Small intestine (tissue), 7 donors: ENCODE measurements around the gene ATXN2. TPM values are rescaled to one million over a fixed set of nuclear protein-coding genes. Genes with fewer than 3 reads are reported as not detected.
"Not testable (repeated sequence)": the region's sequence is repeated elsewhere in the genome, so short reads cannot be mapped to it uniquely, and the experiment has no call there.

ENCODE experiments used
- DNase-seq, 2 donors: peaks; one replicate each; pipeline versions ENCODE4 v3.0.0 to v3.0.0-alpha.2; 2013
- FAIRE-seq: peaks from 2 replicates; lab custom pipeline; 2012; peaks lifted over from hg19 to GRCh38; lab: Jason Lieb, UNC
- H3K27ac ChIP-seq, 3 donors: one replicate each; pipeline ENCODE4 v1.5.1; 2013; ENCODE audit warnings: low read length in 2 of 3, mild to moderate bottlenecking in 2 of 3, control low read depth in 1 of 3, inconsistent platforms in 1 of 3, low read depth in 1 of 3, moderate library complexity in 1 of 3
- H3K27me3 ChIP-seq, 3 donors: one replicate each; pipeline ENCODE4 v1.6.1; 2013; ENCODE audit warnings: low read length in 3 of 3, inconsistent platforms in 1 of 3; ENCODE audit not compliant: control insufficient read depth in 3 of 3, insufficient read depth in 3 of 3
- H3K36me3 ChIP-seq, 3 donors: one replicate each; pipeline ENCODE4 v1.6.1; 2013; ENCODE audit warnings: low read length in 3 of 3, inconsistent platforms in 1 of 3, low read depth in 1 of 3, mild to moderate bottlenecking in 1 of 3, moderate library complexity in 1 of 3; ENCODE audit not compliant: control insufficient read depth in 3 of 3, insufficient read depth in 2 of 3
- H3K4me1 ChIP-seq, 3 donors: one replicate each; pipeline ENCODE4 v1.6.1; 2013; ENCODE audit warnings: low read length in 2 of 3, inconsistent platforms in 1 of 3, low read depth in 1 of 3, mild to moderate bottlenecking in 1 of 3, moderate library complexity in 1 of 3; ENCODE audit not compliant: control insufficient read depth in 3 of 3, insufficient read depth in 2 of 3
- H3K4me3 ChIP-seq, 3 donors: one replicate each; pipeline ENCODE4 v1.5.1; 2013; ENCODE audit warnings: low read length in 3 of 3, control low read depth in 1 of 3, inconsistent platforms in 1 of 3, low read depth in 1 of 3, mild to moderate bottlenecking in 1 of 3, moderate library complexity in 1 of 3
- H3K9me3 ChIP-seq, 2 donors: one replicate each; pipeline ENCODE4 v1.6.1; 2013; ENCODE audit warnings: low read depth in 1 of 2, low read length in 1 of 2; ENCODE audit not compliant: control insufficient read depth in 2 of 2, insufficient read depth in 1 of 2
- WGBS, 3 donors: extraction: QIAGEN DNeasy Blood & Tissue Kit; methylation state at CpG; one replicate each; pipeline ENCODE4 v1.1.7; 2013; 5-methylcytosine and 5-hydroxymethylcytosine counted together
- polyA plus RNA-seq, 4 donors: library from polyadenylated mRNA; stranded (reverse) in 3 of 4; unstranded in 1 of 4; fragments of 200-250 nt in 3 of 4; fragments of 120-200 nt in 1 of 4; gene quantifications; one replicate each; pipeline versions ENCODE4 v1.2.1 to v1.2.3, GENCODE V29; 2013
- donor health status: healthy with polysubstance abuse.
- donor health status: control.
- donor health status: control.
- donor health status: Bipolar disorder and iron deficiency.
- donor health status: healthy.

The ATXN2 gene
- polyA plus RNA-seq, 4 donors: 8.6 to 41.9 (median 14.7) TPM

- H3K4me3 ChIP-seq: no peak overlapping the region
Measured at GRCh38 chr12:111574797-111575443, 24.2 kb downstream of the ATXN2 start.

GRCh38 chr12:111573476-111573875, 25.6 kb downstream of the ATXN2 start:
- FAIRE-seq (no peak), DNase-seq (peak in 1 of 2 donors; percentile 28)
- H3K36me3 ChIP-seq: peaks cover 0 to 10% (median 2%) of the 10 kb centered on the region in 3 donors
- H3K9me3 ChIP-seq: no peaks in the 10 kb centered on the region
- H3K4me3 ChIP-seq: no peak overlapping the region
- 90 to 96% (median 96%) methylated on average over 1 of the region's 1 CpG for WGBS, 3 donors
- peaks cover 3 to 16% (median 6%) of the 10 kb centered on the region in 3 donors for H3K4me1 ChIP-seq
- no peak overlapping the region for H3K27ac ChIP-seq
- no peaks in the 10 kb centered on the region for H3K27me3 ChIP-seq

More at GRCh38 chr12:111574797-111575443, 24.2 kb downstream of the ATXN2 start:
- Histone ChIP-seq H3K9me3 (no peaks in the 10 kb centered on the region), H3K27me3 (no peaks in the 10 kb centered on the region), H3K4me1 (peaks cover 0 to 10% (median 2%) of the 10 kb centered on the region in 3 donors), H3K27ac (peak overlapping the region in 1 of 3 donors; percentile 3), H3K36me3 (peaks cover 0 to 14% (median 2%) of the 10 kb centered on the region in 3 donors)
- 72 to 77% (median 73%) methylated on average over 7 of the region's 7 CpGs for WGBS, 3 donors
- no peak for FAIRE-seq
- DNase-seq: peak in 1 of 2 donors; percentile 8

- DNase-seq (peak; percentile 33 to 37), FAIRE-seq (no peak)
- H3K4me3 ChIP-seq: no peak overlapping the region
- H3K4me1 ChIP-seq: peaks cover 3 to 16% (median 6%) of the 10 kb centered on the region in 3 donors
- H3K27ac ChIP-seq: peak overlapping the region in 1 of 3 donors; percentile 23
- 31 to 41% (median 37%) methylated on average over 9 of the region's 9 CpGs for WGBS, 3 donors
- H3K27me3 ChIP-seq: no peaks in the 10 kb centered on the region
- no peaks in the 10 kb centered on the region for H3K9me3 ChIP-seq
- peaks cover 0 to 18% (median under 1%) of the 10 kb centered on the region in 3 donors for H3K36me3 ChIP-seq
Measured at GRCh38 chr12:111570084-111570961, 28.8 kb downstream of the ATXN2 start.

- FAIRE-seq: no peak
- Histone ChIP-seq H3K27ac (peak overlapping the region in 1 of 3 donors; percentile 4), H3K4me1 (peaks cover 3 to 13% (median 6%) of the 10 kb centered on the region in 3 donors), H3K9me3 (no peaks in the 10 kb centered on the region), H3K36me3 (peaks cover 1 to 21% (median 2%) of the 10 kb centered on the region in 3 donors), H3K27me3 (no peaks in the 10 kb centered on the region), H3K4me3 (no peak overlapping the region)
- no peak for DNase-seq
- 60 to 78% (median 65%) methylated on average over 6 of the region's 6 CpGs for WGBS, 3 donors
Measured at GRCh38 chr12:111569363-111570083, 29.6 kb downstream of the ATXN2 start.

GRCh38 chr12:111560844-111561243, 38.3 kb downstream of the ATXN2 start:
- H3K4me3 ChIP-seq, H3K4me1 ChIP-seq: not testable (repeated sequence)
- 85 to 88% (median 87%) methylated on average over 10 of the region's 10 CpGs for WGBS, 3 donors

GRCh38 chr12:111558107-111558376, 41.1 kb downstream of the ATXN2 start:
- Histone ChIP-seq H3K4me1 (peaks cover 0 to 7% (median 0%) of the 10 kb centered on the region in 3 donors), H3K4me3 (no peak overlapping the region), H3K9me3 (no peaks in the 10 kb centered on the region), H3K27me3 (no peaks in the 10 kb centered on the region), H3K36me3 (peaks cover 0 to 13% (median 0%) of the 10 kb centered on the region in 3 donors), H3K27ac (no peak overlapping the region)
- DNase-seq (no peak), FAIRE-seq (no peak)
- WGBS, 3 donors: 78 to 87% (median 85%) methylated on average over 3 of the region's 3 CpGs

More at GRCh38 chr12:111560844-111561243, 38.3 kb downstream of the ATXN2 start:
- not testable (repeated sequence) for DNase-seq, H3K27ac ChIP-seq, H3K27me3 ChIP-seq, H3K9me3 ChIP-seq, FAIRE-seq
- peaks cover 2 to 17% (median 4%) of the 10 kb centered on the region in 3 donors for H3K36me3 ChIP-seq

GRCh38 chr12:111557271-111558106, 41.6 kb downstream of the ATXN2 start:
- Histone ChIP-seq H3K9me3 (no peaks in the 10 kb centered on the region), H3K4me1 (peaks cover 0 to 7% (median 0%) of the 10 kb centered on the region in 3 donors), H3K27me3 (no peaks in the 10 kb centered on the region), H3K4me3 (no peak overlapping the region), H3K36me3 (peaks cover 0 to 13% (median 0%) of the 10 kb centered on the region in 3 donors), H3K27ac (no peak overlapping the region)
- WGBS, 3 donors: 68 to 82% (median 75%) methylated on average over 5 of the region's 5 CpGs
- no peak for FAIRE-seq
- no peak for DNase-seq
